Activated CD8-positive, alpha-beta T cell treated with anti-CD3 and anti-CD28 coated beads for 36 hours (primary cell): ENCODE results near the gene GPX4. TPM values are rescaled to one million over a fixed set of nuclear protein-coding genes. Genes with fewer than 3 reads are reported as not detected.

Experiments
- ATAC-seq: fragments of 200-7000 bp; cut with Tn5 transposase; one replicate; pipeline ENCODE4 v1.10.0; 2021; ENCODE audit warnings: mild to moderate bottlenecking, moderate library complexity
- CTCF ChIA-PET: fragments of 350-600 bp; sonication (Branson Sonifier 250); formaldehyde crosslinking; loops from one replicate; lab custom pipeline; 2021; ENCODE audit warnings: antibody characterized with exemption; lab: Charles Lee
- POLR2A ChIA-PET: fragments of 350-600 bp; sonication (Branson Sonifier 250); formaldehyde crosslinking; loops from one replicate; lab custom pipeline; 2021; ENCODE audit warnings: antibody characterized with exemption; lab: Charles Lee
- DNase-seq: peaks from one replicate; pipeline ENCODE4 v3.0.0-alpha.2; 2020
- H3K27ac Mint-ChIP-seq: one replicate; pipeline ENCODE4 v1.8.0; 2021; ENCODE audit warnings: mild to moderate bottlenecking, mixed read lengths
- H3K27me3 Mint-ChIP-seq: one replicate; pipeline ENCODE4 v1.8.0; 2021; ENCODE audit warnings: mixed read lengths
- H3K36me3 Mint-ChIP-seq: one replicate; pipeline ENCODE4 v1.8.0; 2021; ENCODE audit warnings: low read depth, mixed read lengths
- H3K4me1 Mint-ChIP-seq: one replicate; pipeline ENCODE4 v1.8.0; 2021; ENCODE audit warnings: low read depth, mixed read lengths
- H3K4me3 Mint-ChIP-seq: one replicate; pipeline ENCODE4 v1.8.0; 2021; ENCODE audit warnings: mild to moderate bottlenecking, moderate library complexity, mixed read lengths
- H3K9me3 Mint-ChIP-seq: one replicate; pipeline ENCODE4 v1.8.0; 2021; ENCODE audit warnings: mixed read lengths
- intact Hi-C: fragments of 100-400 bp; cut with micrococcal nuclease; formaldehyde crosslinking; loops from one replicate; pipeline ENCODE4 v1.10.0; 2022
- total RNA-seq, 2 experiments: library from RNA; stranded (reverse); gene quantifications; one replicate each; pipeline ENCODE4 v1.2.3, GENCODE V29; 2021
- TF ChIP-seq, protein P1 (sequence below): fragments of 200-600 bp; IDR thresholded peaks from one replicate; pipeline ENCODE4 v1.8.0; 2022; ENCODE audit warnings: antibody characterized with exemption, mild to moderate bottlenecking

The GPX4 gene
- total RNA-seq, 2 experiments from 2014 or later = 224 to 232 TPM

DNA sequence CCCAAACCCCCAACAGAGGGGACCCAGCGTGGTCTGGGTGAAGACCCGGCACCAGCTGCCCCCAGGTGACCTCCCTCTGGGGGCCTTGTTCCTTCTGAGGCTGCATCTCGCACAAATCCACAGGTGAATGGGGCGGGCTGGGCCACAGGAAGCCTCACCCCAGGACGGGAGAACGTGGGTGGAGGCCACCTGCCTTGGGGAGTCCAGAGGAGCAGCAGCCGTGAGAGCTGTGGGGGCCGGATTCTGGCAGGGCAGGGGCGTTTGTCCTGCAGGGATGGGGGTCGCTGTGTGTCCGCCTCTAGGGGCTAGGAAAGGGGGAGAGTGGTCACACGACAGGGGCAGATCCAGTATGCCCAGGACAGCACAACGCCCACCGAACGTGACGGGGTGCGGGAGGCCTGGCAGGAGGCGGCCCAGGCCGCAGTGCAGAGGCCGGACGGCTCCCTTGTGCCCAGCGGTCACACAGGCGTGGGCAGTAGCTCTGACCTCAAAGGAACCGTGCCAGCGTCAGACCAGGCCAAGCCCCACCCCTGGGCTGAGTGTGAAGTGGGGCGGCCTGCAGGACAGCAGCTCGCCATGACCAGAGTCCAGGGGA lies 15.3 kb upstream of the GPX4 start:
- DNase-seq = no peak
- Mint-ChIP-seq H3K4me3 (no peak overlapping the region), H3K9me3 (no peaks in the 10 kb centered on the region), H3K27me3 (no peaks in the 10 kb centered on the region), H3K27ac (peak overlapping the region; percentile 49), H3K4me1 (peaks cover 63% of the 10 kb centered on the region), H3K36me3 (peaks cover 57% of the 10 kb centered on the region)
- ChIA-PET POLR2A (interaction anchor here (1.2 to 8.1 kb wide), 11 partner anchors 13 to 125 kb away, joined by 3 to 148 read pairs (median 8); partner anchors contain the start of genes ARHGAP45, CNN2 and GPX4), CTCF (interaction anchor here (1.2 to 2.4 kb wide), 5 partner anchors 12 to 152 kb away, joined by 3 to 10 read pairs (median 4); partner anchors contain the start of genes ARHGAP45 and ATP5F1D)
- ATAC-seq = no peak
- TF ChIP-seq, protein P1, sequence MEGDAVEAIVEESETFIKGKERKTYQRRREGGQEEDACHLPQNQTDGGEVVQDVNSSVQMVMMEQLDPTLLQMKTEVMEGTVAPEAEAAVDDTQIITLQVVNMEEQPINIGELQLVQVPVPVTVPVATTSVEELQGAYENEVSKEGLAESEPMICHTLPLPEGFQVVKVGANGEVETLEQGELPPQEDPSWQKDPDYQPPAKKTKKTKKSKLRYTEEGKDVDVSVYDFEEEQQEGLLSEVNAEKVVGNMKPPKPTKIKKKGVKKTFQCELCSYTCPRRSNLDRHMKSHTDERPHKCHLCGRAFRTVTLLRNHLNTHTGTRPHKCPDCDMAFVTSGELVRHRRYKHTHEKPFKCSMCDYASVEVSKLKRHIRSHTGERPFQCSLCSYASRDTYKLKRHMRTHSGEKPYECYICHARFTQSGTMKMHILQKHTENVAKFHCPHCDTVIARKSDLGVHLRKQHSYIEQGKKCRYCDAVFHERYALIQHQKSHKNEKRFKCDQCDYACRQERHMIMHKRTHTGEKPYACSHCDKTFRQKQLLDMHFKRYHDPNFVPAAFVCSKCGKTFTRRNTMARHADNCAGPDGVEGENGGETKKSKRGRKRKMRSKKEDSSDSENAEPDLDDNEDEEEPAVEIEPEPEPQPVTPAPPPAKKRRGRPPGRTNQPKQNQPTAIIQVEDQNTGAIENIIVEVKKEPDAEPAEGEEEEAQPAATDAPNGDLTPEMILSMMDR = no peak
- intact Hi-C loops = no loop called here

- Mint-ChIP-seq H3K27ac (peak overlapping the region; percentile 15), H3K4me1 (peaks cover 63% of the 10 kb centered on the region), H3K9me3 (no peaks in the 10 kb centered on the region), H3K27me3 (no peaks in the 10 kb centered on the region), H3K4me3 (no peak overlapping the region), H3K36me3 (peaks cover 55% of the 10 kb centered on the region)
- intact Hi-C loops = no loop called here
- ChIA-PET POLR2A (interaction anchor here (0.8 to 8.1 kb wide), 12 partner anchors 7 to 125 kb away, joined by 3 to 148 read pairs (median 8); partner anchors contain the start of genes ARHGAP45, CNN2 and GPX4), CTCF (interaction anchor here (1.2 to 1.5 kb wide), 3 partner anchors 53 to 152 kb away, joined by 3 to 4 read pairs (median 4); partner anchors contain the start of gene ATP5F1D)
- DNase-seq (no peak), ATAC-seq (no peak)
- TF ChIP-seq, protein P1 = no peak
These were observed 14.5 kb upstream of the GPX4 start for GRCh38 chr19:1089126-1089771.

DNA sequence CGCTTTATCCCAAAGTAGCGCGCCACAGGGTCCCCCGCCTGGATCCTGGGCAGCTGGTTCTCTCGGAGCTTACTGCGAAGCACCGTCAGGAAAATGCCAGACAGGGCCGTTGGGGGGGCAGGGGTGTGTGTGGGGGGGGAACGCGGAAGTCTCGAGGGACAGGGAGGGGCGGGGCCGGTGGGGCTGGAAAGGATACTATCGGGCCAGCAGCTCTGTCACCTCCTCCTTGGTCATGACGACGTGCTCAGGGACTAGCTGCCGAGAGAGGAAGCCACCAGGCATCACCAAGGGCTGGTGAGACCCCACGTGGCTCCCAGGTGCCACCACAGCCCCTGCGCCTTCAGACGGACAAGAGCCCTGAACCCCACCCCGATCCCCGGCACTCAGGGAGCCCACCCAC lies 13.9 kb upstream of the GPX4 start:
- CTCF ChIA-PET = interaction anchor here (0.9 to 1.4 kb wide), 3 partner anchors 53 to 155 kb away, joined by 3 to 4 read pairs (median 3); no protein-coding TSS in a partner anchor
- Mint-ChIP-seq H3K9me3 (no peaks in the 10 kb centered on the region), H3K27ac (peak overlapping the region; percentile 55), H3K4me1 (peaks cover 63% of the 10 kb centered on the region), H3K27me3 (no peaks in the 10 kb centered on the region), H3K4me3 (peak overlapping the region; percentile 24), H3K36me3 (peaks cover 54% of the 10 kb centered on the region)
- intact Hi-C loops = no loop called here
- ATAC-seq (peak; percentile 62), DNase-seq (peak; percentile 87)
- POLR2A ChIA-PET = interaction anchor here (0.8 to 8.1 kb wide), 9 partner anchors 8 to 70 kb away, joined by 3 to 148 read pairs (median 8); partner anchors contain the start of genes ARHGAP45, CNN2, GPX4 and RNU6-2
- TF ChIP-seq, protein P1 = peak; percentile 18

DNA sequence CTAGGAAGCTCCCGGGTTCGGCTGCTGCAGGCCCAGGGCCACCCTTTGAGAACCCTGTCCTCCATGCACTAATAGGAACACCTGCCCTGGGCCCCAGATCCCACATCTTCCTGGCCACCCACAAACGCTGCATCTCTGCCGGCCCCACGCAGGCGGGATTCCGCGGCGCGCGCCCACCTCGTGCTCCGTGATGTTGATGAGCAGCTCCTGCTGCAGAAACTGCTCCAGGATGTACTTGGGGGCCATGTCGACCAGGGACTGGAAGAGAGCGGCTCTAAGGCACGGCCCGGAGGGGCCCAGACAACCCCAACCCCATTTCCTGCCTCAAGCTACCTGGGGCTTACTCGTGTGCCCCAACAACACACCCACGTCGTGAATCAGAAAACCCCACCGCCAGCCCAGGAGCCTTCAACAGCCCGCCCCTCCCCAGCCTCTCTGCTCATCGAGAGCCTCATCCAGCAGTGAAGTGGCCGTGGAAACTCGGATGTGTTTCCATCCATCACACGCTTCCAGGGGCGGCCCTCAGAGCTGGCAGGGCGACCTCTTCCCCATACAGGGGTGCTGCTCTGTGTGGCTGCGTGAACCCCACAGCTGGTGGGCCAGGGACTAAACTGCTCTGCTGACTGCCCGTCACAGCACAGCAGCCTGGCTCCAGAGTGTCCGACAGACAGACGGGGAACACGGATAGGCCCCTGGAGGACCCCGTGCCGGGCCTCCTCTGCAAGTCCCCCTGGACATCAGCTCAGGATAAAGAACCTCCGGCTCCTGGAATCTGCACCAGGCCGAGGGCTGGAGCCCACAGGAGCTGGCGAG lies 12.9 kb upstream of the GPX4 start:
- TF ChIP-seq, protein P1 = no peak
- ChIA-PET CTCF (interaction anchor here (0.9 to 1.4 kb wide), 3 partner anchors 10 to 154 kb away, joined by 3 to 4 read pairs (median 3); no protein-coding TSS in a partner anchor), POLR2A (interaction anchor here (0.7 to 8.1 kb wide), 10 partner anchors 9 to 181 kb away, joined by 3 to 148 read pairs (median 4); partner anchors contain the start of genes ARHGAP45, CNN2 and RNU6-2)
- ATAC-seq (peak; percentile 35), DNase-seq (peak; percentile 91)
- Mint-ChIP-seq H3K9me3 (no peaks in the 10 kb centered on the region), H3K36me3 (peaks cover 49% of the 10 kb centered on the region), H3K27ac (peak overlapping the region; percentile 85), H3K4me1 (peaks cover 64% of the 10 kb centered on the region), H3K4me3 (peak overlapping the region; percentile 67), H3K27me3 (no peaks in the 10 kb centered on the region)
- intact Hi-C loops = no loop called here
